M059J (cell line): ENCODE measurements around the gene CACNA1B. TPM values are rescaled to one million over a fixed set of nuclear protein-coding genes. Genes with fewer than 3 reads are reported as not detected.

Experiments
- DNase-seq: peaks from one replicate; pipeline ENCODE4 v3.0.0-alpha.2; 2012; ENCODE audit warnings: low read depth
- total RNA-seq: library from RNA; depleted of rRNA; stranded (reverse); fragments of >200 nt; shearing (Covaris generic); gene quantifications from 2 replicates; pipeline ENCODE4 v1.2.3, GENCODE V29; 2014

CACNA1B gene
- total RNA-seq, 1 experiment from 2014 or later: not detected

DNA sequence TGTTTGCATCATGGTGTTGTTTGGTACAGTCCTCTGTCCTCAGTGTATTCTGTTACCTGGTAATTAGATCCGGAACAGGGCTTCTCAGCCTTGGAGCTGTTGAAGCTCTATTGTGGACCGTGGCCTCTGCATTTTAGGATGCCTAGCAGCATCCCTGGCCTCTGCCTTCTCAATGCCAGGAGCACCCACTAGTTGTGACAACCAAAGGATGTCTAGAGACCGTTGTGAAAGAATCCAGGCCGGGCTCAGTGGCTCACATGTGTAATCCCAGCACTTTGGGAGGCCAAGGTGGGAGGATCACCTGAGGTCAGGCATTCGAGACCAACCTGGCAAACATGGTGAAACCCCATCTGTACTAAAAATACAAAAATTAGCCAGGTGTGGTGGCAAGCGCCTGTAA is 159.6 kb downstream of the CACNA1B start:
- no peak for DNase-seq

- no peak for DNase-seq
These were observed 160.7 kb downstream of the CACNA1B start for GRCh38 chr9:138038244-138038671.

GRCh38 chr9:138040446-138041430 is 163.2 kb downstream of the CACNA1B start:
- no peak for DNase-seq

- no peak for DNase-seq
These were observed 164.6 kb downstream of the CACNA1B start for GRCh38 chr9:138042146-138042545.

GRCh38 chr9:138042640-138043039 is 165.1 kb downstream of the CACNA1B start:
- DNase-seq: no peak

- no peak for DNase-seq
These were observed 165.5 kb downstream of the CACNA1B start for GRCh38 chr9:138043061-138043410.

DNA sequence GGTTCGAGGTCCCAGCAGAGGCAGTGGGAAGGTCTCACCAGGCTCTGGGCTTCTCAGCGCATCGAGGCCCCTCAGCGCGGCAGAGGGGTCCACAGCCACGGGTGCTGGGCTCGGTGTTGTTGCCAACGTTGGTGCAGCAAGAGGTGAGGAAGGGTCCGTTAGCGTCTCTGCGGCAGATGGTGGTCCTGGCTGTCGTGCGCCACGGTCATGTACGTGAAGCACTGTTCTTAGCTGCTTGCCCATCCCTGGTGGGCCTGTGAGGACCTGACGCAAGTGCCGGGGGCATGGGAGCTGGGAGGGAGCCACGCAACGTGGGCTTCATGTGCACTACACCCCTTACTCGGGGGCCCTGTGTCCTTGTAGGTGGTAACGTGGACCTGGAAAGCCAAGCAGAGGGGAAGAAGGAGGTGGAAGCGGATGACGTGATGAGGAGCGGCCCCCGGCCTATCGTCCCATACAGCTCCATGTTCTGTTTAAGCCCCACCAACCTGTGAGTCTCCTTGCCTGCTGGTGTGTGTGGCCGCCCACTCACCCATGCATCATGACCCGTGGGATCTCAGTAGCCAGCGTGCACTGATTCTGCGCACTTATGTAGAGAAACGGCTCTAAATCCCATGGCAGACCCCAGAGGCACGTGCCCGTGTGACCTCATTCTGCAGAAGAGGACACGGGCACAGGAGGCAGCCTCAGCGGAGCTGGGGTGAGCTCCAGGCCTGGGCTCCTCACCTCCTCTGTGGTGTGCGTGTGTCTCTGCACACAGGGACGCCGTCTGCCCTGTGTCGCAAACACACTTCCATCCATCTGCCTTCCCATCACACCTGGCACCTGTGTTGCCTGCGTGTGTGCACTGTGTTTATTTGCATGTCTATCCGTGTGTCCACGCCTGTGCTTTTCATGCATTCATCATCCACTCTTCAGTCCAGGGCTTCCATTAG is 166.1 kb downstream of the CACNA1B start:
- DNase-seq: no peak

DNA sequence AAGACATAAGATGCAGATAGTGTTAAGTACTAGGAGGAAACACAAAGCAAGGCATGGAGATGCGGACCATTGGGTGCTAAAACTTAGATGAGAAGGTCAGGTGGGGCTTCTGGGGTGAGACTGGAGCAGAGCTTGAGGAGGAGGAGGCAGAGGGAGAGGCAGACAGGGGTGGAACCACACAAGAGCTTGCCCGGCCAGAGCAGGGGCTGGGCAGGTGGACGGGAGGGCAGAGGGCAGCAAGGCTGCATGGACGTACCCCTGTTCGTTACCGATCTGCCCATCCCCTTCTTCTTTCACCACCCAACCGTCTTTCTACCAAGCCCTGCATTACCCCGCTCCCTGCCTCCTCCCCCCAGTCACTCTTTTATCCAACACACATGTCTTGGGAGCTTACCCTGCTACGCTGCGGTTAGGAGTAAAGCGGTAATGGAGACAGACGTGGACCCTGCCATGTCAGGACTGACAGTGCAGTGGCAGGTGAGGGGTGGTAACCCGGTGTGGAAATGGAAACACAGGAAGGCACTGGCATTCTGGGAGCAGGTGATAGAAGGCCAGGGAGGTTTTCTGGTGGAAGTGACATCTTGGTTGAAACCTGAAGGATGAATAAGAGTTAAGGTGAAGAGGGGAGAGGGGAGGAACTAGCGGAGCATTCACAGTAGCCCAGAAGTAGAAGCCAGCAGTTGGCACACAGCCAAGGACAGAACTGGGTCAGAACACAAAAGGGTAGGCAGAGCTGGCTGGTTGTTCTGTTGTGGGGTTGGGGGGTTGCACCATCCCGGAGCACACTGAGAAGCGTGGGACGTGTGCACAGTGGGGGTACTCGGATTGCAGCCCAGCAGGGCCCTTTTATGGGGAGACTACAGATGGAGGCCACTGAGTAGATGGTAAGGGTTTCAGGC is 167.2 kb downstream of the CACNA1B start:
- no peak for DNase-seq

DNA sequence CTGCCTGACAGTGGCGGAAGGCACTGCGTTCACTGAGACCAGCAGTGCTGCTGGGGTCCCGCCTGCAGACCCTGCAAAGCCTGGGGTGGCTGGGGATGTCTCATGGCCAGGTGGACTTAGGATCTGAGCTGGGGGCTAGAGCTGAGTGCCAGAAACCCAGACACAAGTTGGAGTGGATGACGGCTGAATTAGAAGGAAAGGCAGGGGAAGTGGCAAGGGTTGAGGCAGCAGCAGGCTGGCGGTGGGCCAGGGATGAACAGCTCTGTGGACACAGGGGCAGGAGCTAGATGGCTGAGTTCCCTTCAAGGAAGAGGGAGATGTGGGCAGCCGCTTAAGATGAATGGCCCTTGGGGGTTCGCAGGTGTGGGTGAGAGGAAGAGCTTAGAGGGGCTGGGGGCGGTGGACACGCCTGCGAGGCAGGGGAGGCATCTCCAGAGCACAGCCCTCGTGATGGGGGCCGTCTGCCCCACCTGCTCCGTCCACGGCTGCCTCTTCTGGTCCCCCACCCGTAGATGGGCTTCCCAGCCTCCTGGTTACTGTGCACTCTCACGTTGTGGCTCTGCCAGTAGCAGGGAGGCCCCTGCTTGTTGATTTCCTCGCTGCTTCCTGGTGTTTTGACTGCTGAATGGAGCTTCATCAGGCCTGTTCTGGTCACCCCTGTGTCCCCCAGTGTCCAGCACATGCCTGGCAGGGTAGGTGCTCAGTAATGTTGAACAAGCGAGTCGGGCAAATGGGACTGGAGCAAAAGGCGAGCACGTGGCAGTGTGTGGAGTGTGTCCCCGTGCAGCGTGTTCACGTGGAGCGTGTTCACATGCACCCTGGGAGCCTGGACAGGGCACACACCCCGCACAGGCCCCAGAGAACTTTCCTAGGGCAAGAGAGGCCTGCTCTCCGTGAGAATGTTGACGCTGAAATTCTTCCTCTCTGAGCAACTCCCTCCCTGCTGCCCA is 168.2 kb downstream of the CACNA1B start:
- DNase-seq: no peak

- no peak for DNase-seq
These were observed 169.2 kb downstream of the CACNA1B start for GRCh38 chr9:138046641-138047301.

GRCh38 chr9:138047469-138048040 is 170.0 kb downstream of the CACNA1B start:
- DNase-seq: no peak

- no peak for DNase-seq
These were observed 170.6 kb downstream of the CACNA1B start for GRCh38 chr9:138048184-138048583.

- DNase-seq: no peak
These were observed 171.7 kb downstream of the CACNA1B start for GRCh38 chr9:138049085-138049778.

- no peak for DNase-seq
These were observed 172.3 kb downstream of the CACNA1B start for GRCh38 chr9:138049779-138050471.

- no peak for DNase-seq
These were observed 173.1 kb downstream of the CACNA1B start for GRCh38 chr9:138050472-138051330.

- no peak for DNase-seq
These were observed 174.2 kb downstream of the CACNA1B start for GRCh38 chr9:138051586-138052321.

GRCh38 chr9:138052322-138052615 is 174.7 kb downstream of the CACNA1B start:
- DNase-seq: no peak
